ENCODE measurements around the gene STPG2. TPM values are rescaled to one million over a fixed set of nuclear protein-coding genes. Genes with fewer than 3 reads are reported as not detected.

The STPG2 gene
- total and polyA plus RNA-seq, 2 of the 4 experiments (the other 2 are of a cell fraction): not detected

DNA sequence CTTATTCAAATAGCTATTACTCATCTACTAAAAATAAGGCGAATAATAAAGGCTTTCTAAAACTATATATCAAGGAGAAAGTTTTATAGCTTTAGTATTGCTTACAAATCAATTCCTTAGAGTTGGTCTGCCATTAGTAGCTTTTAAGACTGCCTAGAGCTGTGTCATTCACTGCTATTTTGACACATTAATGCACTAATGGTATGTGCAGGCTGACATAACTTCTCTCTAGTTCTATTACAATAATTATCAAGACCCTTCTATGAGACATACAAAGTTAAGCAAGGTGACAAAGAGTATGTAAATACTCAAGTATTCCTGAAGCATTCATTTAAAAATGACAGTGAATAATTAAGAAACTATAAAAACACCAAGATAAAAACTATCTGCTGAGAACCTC, 625.3 kb downstream of the STPG2 start:
- H3K27me3 ChIP-seq (ENCODE audit: control insufficient read depth, insufficient read depth, low read length): no peaks in the 10 kb centered on the region
- H3K9me3 ChIP-seq (ENCODE audit: control insufficient read depth, insufficient read depth, low read length): peaks cover 2% of the 10 kb centered on the region; the same call in 1 of the 2 replicates
- H3K4me3 ChIP-seq (ENCODE audit: insufficient read depth, low read depth, low read length): no peak overlapping the region
- H2AFZ ChIP-seq (replicated peaks; ENCODE audit: low read length, poor library complexity): no peak overlapping the region
- no peak overlapping the region for H3K23ac ChIP-seq (ENCODE audit: low read depth, low read length)
- H4K20me1 ChIP-seq (ENCODE audit: insufficient read depth, low read length): no peaks in the 10 kb centered on the region
- ChIA-PET POLR2A (ENCODE audit: unreplicated experiment) (no interaction called here), CTCF (interaction anchor here (0.7 kb wide), 1 partner anchor 15 kb away, joined by 3 read pairs; no protein-coding TSS in a partner anchor)
- H3K27ac ChIP-seq (ENCODE audit: insufficient read depth, low read length): no peak overlapping the region
- intact Hi-C loops (cut with micrococcal nuclease) (no loop called here), in situ Hi-C loops (cut with MboI; ENCODE audit: low sequenced_read_pairs) (no loop called here), dilution Hi-C loops (cut with HindIII; ENCODE audit: low sequenced_read_pairs, unreplicated experiment) (no loop called here)
- no peak overlapping the region for H4K5ac ChIP-seq (ENCODE audit: low read depth, low read length)
- no peak overlapping the region for H3K18ac ChIP-seq (ENCODE audit: low read depth, low read length)
- H4K8ac ChIP-seq (ENCODE audit: low read depth in 2 of 2, low read length in 2 of 2): no peak overlapping the region
- no peak overlapping the region for H3K56ac ChIP-seq (ENCODE audit: extremely low read depth, insufficient read depth, low read length)
- no peak overlapping the region for H2BK20ac ChIP-seq (ENCODE audit: low read depth, low read length)
- H3K36me3 ChIP-seq (ENCODE audit: control insufficient read depth, insufficient read depth, low read length): no peaks in the 10 kb centered on the region
- no peak for ATAC-seq (ENCODE audit: low read depth)
- H4K91ac ChIP-seq (ENCODE audit: insufficient read depth, low read depth, low read length): no peak overlapping the region
- H2BK5ac ChIP-seq (ENCODE audit: low read depth, low read length, poor library complexity, severe bottlenecking): no peak overlapping the region
- H3K4ac ChIP-seq (ENCODE audit: low read depth, low read length): no peak overlapping the region
- no peak for DNase-seq
- H3K9me1 ChIP-seq (ENCODE audit: insufficient read depth, low read length): no peaks in the 10 kb centered on the region
- H3K14ac ChIP-seq (replicated peaks; ENCODE audit: low read depth, low read length): no peak overlapping the region
- no peaks in the 10 kb centered on the region for H3K4me1 ChIP-seq (ENCODE audit: control insufficient read depth, insufficient read depth, low read length)
- H3K4me2 ChIP-seq (ENCODE audit: low read depth, low read length): no peak overlapping the region
- H3K79me1 ChIP-seq (ENCODE audit: low read depth in 1 of 2, low read length in 2 of 2): no peaks in the 10 kb centered on the region
- H2BK15ac ChIP-seq (ENCODE audit: low read depth, low read length): no peak overlapping the region
- H3K9ac ChIP-seq (ENCODE audit: low read depth, low read length): no peak overlapping the region
- BruUV-seq (replicated peaks): no TSS peak
- TF ChIP-seq FOS (IDR thresholded peaks at IDR 0.05; ENCODE audit: low read depth, low read length) (no peak), SMC3 (IDR thresholded peaks at IDR 0.05; ENCODE audit: low read depth, low read length) (no peak), BHLHE40 (IDR thresholded peaks at IDR 0.05; ENCODE audit: low read depth, low read length) (no peak), MAFK (IDR thresholded peaks at IDR 0.05; ENCODE audit: low read depth, low read length) (no peak), MXI1 (IDR thresholded peaks at IDR 0.05; ENCODE audit: borderline replicate concordance, low read depth, low read length) (no peak), RCOR1 (IDR thresholded peaks at IDR 0.05; ENCODE audit: insufficient replicate concordance, low read length) (no peak), RFX5 (IDR thresholded peaks at IDR 0.05; ENCODE audit: low read depth, low read length) (no peak), MAZ (IDR thresholded peaks at IDR 0.05; ENCODE audit: borderline replicate concordance, low read depth, low read length) (no peak), NFE2L2 (IDR thresholded peaks at IDR 0.05; ENCODE audit: low read depth, low read length) (no peak), RAD21 (IDR thresholded peaks at IDR 0.05; ENCODE audit: low read length) (no peak), CHD1 (IDR thresholded peaks at IDR 0.05; ENCODE audit: low read depth, low read length) (no peak), POLR2A (IDR thresholded peaks at IDR 0.05; ENCODE audit: low read depth, low read length) (no peak), CEBPB (IDR thresholded peaks at IDR 0.05; ENCODE audit: low read depth, low read length) (no peak)
- TF ChIP-seq, protein P1, sequence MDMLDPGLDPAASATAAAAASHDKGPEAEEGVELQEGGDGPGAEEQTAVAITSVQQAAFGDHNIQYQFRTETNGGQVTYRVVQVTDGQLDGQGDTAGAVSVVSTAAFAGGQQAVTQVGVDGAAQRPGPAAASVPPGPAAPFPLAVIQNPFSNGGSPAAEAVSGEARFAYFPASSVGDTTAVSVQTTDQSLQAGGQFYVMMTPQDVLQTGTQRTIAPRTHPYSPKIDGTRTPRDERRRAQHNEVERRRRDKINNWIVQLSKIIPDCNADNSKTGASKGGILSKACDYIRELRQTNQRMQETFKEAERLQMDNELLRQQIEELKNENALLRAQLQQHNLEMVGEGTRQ (IDR thresholded peaks at IDR 0.05; ENCODE audit: low read depth, low read length): no peak
- TF ChIP-seq, protein P2, sequence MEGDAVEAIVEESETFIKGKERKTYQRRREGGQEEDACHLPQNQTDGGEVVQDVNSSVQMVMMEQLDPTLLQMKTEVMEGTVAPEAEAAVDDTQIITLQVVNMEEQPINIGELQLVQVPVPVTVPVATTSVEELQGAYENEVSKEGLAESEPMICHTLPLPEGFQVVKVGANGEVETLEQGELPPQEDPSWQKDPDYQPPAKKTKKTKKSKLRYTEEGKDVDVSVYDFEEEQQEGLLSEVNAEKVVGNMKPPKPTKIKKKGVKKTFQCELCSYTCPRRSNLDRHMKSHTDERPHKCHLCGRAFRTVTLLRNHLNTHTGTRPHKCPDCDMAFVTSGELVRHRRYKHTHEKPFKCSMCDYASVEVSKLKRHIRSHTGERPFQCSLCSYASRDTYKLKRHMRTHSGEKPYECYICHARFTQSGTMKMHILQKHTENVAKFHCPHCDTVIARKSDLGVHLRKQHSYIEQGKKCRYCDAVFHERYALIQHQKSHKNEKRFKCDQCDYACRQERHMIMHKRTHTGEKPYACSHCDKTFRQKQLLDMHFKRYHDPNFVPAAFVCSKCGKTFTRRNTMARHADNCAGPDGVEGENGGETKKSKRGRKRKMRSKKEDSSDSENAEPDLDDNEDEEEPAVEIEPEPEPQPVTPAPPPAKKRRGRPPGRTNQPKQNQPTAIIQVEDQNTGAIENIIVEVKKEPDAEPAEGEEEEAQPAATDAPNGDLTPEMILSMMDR (conservative IDR thresholded peaks at IDR 0.05; ENCODE audit: low read depth, low read length): no peak
- TF ChIP-seq, protein P3, sequence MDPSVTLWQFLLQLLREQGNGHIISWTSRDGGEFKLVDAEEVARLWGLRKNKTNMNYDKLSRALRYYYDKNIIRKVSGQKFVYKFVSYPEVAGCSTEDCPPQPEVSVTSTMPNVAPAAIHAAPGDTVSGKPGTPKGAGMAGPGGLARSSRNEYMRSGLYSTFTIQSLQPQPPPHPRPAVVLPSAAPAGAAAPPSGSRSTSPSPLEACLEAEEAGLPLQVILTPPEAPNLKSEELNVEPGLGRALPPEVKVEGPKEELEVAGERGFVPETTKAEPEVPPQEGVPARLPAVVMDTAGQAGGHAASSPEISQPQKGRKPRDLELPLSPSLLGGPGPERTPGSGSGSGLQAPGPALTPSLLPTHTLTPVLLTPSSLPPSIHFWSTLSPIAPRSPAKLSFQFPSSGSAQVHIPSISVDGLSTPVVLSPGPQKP (IDR thresholded peaks at IDR 0.05; ENCODE audit: borderline replicate concordance, low read depth, low read length): no peak
- H2BK120ac ChIP-seq (ENCODE audit: low read depth, low read length): no peak overlapping the region
- H2AK5ac ChIP-seq (ENCODE audit: low read depth, low read length): no peak overlapping the region
- H2AK9ac ChIP-seq (replicated peaks; ENCODE audit: low read depth, low read length, poor library complexity): no peak overlapping the region
- WGBS, 2 experiments (ENCODE audit: extremely low coverage in 2 of 2, insufficient read length in 1 of 2): no CpG with 5 or more reads among the region's 1 CpG
